D721Med (cell line): ENCODE data around the gene KIF1B.
"Not testable (repeated sequence)": the region's sequence is repeated elsewhere in the genome, so short reads cannot be mapped to it uniquely, and the experiment has no call there.

ENCODE experiments used
- DNase-seq: peaks from one replicate; pipeline ENCODE4 v3.0.0; 2011; ENCODE audit warnings: low spot score; ENCODE audit not compliant: insufficient read length
- FAIRE-seq: peaks from 2 replicates; lab custom pipeline; 2011; peaks lifted over from hg19 to GRCh38; lab: Jason Lieb, UNC
- TF ChIP-seq, protein P1 (sequence below): IDR thresholded peaks from 2 replicates; pipeline ENCODE4 v1.5.1; 2012; ENCODE audit warnings: mild to moderate bottlenecking, control low read depth; ENCODE audit not compliant: insufficient read depth; ENCODE audit errors: missing control alignments

The KIF1B gene

DNA sequence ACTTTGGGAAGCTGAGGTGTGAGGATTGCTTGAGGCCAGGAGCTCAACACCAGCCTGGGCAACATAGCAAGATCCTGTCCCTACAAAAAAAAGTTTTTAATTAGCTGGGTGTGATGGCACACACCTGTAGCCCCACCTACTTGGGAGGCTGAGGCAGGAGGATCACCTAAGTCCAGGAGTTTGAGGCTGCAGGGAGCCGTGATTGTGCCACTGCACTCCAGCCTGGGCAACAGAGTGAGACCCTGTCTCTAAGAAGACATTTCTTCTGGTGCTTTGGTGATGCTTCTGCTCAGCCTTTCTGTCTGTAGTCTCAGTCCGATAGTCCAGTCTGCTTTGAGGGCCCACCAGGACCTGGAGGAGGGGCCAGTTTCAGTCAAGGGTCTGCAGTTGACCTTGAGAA is 196.8 kb downstream of the KIF1B start:
- FAIRE-seq, result no peak
- TF ChIP-seq, protein P1, sequence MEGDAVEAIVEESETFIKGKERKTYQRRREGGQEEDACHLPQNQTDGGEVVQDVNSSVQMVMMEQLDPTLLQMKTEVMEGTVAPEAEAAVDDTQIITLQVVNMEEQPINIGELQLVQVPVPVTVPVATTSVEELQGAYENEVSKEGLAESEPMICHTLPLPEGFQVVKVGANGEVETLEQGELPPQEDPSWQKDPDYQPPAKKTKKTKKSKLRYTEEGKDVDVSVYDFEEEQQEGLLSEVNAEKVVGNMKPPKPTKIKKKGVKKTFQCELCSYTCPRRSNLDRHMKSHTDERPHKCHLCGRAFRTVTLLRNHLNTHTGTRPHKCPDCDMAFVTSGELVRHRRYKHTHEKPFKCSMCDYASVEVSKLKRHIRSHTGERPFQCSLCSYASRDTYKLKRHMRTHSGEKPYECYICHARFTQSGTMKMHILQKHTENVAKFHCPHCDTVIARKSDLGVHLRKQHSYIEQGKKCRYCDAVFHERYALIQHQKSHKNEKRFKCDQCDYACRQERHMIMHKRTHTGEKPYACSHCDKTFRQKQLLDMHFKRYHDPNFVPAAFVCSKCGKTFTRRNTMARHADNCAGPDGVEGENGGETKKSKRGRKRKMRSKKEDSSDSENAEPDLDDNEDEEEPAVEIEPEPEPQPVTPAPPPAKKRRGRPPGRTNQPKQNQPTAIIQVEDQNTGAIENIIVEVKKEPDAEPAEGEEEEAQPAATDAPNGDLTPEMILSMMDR, result no peak
- DNase-seq, result no peak

DNA sequence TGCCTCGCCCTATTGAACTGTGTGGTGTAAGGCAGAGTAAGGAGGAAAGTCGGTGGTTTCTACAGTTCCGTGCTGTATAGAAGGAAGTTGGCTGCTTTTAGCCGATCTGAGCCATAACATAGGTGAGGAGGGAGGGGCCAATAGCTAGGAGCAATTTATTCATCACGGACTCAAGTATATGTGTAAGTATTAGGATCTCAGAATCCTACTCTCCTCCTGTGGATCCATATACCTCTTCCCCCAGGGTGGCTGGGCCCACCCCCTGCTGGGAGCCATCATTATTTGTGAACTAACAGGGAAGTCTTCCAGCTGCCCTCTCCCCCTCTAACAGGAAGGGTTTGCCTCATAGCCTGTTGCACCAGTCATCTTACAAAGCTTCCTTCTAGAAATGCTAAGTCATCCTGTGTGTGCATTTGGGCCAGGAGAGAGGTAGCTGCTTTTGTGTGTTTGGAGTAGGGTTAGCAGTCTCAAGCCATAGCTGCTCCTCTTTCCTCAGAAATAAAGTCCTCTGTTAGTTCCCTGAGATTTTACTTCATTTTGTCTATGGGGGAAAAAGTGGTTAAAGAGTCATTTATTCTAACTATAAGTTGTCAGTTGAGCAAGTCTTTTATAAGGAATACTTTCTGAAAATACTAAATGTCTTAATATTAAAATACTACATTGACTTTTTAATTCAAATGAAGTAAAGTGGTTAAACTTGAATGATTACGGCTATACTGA is 205.0 kb downstream of the KIF1B start:
- TF ChIP-seq, protein P1, result no peak
- DNase-seq (no peak), FAIRE-seq (no peak)

DNA sequence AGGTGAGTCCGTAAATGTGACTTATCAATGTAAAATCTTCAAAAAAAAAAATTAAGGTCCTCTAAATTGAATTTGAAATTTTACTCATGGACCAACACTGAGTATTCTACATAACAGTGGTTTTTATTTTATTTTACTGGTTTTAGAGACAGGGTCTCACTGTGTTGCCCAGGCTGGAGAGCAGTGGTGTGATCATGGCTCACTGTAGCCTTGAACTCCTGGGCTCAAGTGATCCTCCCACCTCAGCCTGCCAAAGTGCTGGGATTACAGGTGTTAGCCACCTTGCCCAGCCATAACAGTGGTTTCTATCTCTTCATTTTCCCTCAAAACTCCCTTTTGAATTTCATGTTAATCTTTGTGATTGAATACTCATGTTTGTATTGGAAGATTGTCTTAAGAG is 205.6 kb downstream of the KIF1B start:
- DNase-seq, FAIRE-seq: not testable (repeated sequence)

DNA sequence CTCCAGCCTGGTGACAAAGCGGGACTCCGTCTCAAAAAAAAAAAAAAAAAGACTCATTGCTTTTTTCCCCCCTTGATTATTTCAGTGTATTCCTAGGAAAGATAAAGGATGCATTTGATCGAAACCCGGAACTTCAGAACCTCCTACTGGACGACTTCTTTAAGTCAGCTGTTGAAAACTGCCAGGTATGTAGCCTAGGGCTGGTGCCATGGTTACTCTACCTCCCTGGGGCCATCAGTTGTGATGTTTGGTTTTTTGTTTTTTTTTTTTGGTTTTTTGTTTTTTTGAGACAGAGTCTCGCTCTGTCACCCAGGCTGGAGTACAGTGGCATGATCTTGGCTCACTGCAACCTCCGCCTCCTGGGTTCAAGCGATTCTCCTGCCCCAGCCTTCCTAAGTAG is 208.4 kb downstream of the KIF1B start:
- FAIRE-seq, result not testable (repeated sequence)

DNA sequence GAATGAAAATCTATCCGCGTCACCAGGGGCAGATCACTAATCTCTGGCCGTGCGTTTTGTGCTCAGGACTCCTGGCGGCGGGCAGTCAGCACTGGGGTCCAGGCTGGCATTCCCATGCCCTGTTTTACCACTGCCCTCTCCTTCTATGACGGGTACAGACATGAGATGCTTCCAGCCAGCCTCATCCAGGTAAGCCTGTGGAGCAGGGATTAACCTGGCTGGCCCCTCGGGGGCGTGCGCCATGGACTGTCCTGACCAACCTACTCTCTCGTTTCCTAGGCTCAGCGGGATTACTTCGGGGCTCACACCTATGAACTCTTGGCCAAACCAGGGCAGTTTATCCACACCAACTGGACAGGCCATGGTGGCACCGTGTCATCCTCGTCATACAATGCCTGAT is 209.0 kb downstream of the KIF1B start:
- TF ChIP-seq, protein P1, result no peak
- no peak for FAIRE-seq

More for the DNA sequence above, 208.4 kb downstream of the KIF1B start:
- not testable (repeated sequence) for DNase-seq

DNA sequence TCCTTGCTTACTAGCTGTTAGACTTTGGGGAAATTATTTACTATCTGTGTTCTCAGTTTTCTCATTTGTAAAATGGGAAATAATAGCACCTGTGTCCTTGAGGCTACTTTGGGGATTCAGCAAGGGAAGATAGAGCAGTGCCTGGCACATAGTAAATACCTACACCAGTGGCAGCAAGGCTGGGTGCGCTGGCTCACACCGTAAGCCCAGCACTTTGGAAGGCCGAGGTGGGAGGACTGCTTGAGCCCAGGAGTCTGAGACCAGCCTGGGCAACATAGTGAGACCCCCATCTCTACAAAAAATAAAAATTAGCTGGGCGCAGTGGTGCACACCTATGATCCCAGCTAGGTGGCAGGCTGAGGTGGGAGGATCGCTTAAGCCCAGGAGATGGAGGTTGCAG is 211.3 kb downstream of the KIF1B start:
- no peak for FAIRE-seq
- DNase-seq, result no peak
- TF ChIP-seq, protein P1, result no peak

More for the DNA sequence above, 209.0 kb downstream of the KIF1B start:
- DNase-seq, result no peak

DNA sequence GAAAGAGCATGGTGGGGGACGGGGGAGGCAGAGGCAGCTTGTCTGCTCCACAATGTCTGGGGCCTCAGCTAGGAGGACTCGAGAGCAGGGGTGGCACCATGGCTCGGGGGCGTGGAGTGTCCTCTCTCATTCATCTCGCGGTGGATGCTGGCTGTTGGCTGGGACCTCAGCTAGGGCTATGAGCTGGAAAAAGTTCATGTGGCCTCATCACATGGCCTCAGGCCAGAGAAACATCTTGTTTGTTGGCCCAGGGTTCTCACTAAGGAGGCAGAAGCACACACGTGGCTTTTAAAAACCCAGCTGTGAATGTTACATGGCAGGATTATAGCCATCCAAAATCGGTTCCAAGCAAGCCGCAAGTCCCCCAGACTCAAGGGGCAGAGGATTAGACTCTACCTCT is 213.7 kb downstream of the KIF1B start:
- FAIRE-seq, result no peak
- no peak for DNase-seq
- TF ChIP-seq, protein P1, result no peak

DNA sequence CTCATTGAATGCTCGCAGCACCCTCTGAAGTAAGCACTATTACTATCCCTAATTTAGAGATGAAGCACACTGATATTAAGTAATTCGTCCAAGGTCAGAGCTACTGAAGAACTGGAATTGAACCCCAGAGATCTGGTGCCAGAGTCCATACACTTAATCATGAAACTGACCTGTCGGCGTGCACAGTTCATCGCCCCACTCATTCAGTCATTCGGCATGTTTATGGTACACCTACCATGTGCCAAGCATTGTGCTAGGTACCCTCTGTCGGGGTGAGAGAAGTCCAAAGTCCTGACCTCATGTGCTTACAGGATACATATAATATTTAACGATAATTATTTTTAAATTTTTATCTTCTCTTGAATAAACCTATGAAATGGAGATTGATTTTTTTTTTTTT is 214.3 kb downstream of the KIF1B start:
- no peak for DNase-seq
- no peak for FAIRE-seq
- TF ChIP-seq, protein P1, result no peak

DNA sequence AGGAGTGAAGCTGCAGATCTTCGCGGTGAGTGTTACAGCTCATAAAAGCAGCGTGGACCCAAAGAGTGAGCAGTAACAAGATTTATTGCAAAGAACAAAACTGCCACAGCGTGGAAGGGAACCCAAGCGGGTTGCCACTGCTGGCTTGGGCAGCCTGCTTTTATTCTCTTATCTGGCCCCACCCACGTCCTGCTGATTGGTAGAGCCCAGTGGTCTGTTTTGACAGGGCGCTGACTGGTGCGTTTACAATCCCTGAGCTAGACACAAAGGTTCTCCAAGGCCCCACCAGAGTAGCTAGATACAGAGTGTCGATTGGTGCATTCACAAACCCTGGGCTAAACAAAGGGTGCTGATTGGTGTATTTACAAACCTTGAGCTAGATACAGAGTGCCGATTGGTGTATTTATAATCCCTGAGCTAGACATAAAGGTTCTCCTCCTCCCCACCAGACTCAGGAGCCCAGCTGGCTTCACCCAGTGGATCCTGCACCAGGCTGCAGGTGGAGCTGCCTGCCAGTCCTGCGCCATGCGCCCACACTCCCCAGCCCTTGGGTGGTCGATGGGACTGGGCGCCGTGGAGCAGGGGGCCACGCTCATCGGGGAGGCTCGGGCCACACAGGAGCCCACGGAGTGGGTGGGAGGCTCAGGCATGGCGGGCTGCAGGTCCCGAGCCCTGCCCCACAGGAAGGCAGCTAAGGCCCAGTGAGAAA is 215.6 kb downstream of the KIF1B start:
- not testable (repeated sequence) for FAIRE-seq, DNase-seq

DNA sequence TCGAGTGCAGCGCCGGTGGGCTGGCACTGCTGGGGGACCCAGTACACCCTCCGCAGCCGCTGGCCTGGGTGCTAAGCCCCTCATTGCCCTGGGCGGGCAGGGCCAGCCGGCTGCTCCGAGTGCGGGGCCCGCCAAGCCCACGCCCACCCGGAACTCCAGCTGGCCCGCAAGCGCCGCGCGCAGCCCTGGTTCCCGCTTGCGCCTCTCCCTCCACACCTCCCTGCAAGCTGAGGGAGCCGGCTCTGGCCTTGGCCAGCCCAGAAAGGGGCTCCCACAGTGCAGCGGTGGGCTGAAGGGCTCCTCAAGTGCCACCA is 216.1 kb downstream of the KIF1B start:
- FAIRE-seq, DNase-seq: not testable (repeated sequence)
